ENCODE results near the gene KRTAP5-5. TPM values are rescaled to one million over a fixed set of nuclear protein-coding genes. Genes with fewer than 3 reads are reported as not detected.

KRTAP5-5 gene
- total and polyA plus RNA-seq, 2 experiments from 2014 or later, result not detected

GRCh38 chr11:1669546-1670218 is 40.1 kb downstream of the KRTAP5-5 start:
- no peaks in the 10 kb centered on the region for H3K27me3 ChIP-seq (ENCODE audit: insufficient read depth)
- H3K27ac ChIP-seq (ENCODE audit: low read depth), result no peak overlapping the region
- no peaks in the 10 kb centered on the region for H3K9me2 ChIP-seq (ENCODE audit: insufficient read depth)
- H3K4me2 ChIP-seq, result no peak overlapping the region
- H3K4me1 ChIP-seq (ENCODE audit: insufficient read depth), result no peaks in the 10 kb centered on the region
- Mint-ChIP-seq H3K9me3 (no peaks in the 10 kb centered on the region), H3K27ac (no peak overlapping the region), H3K36me3 (ENCODE audit: low read depth) (no peaks in the 10 kb centered on the region), H3K27me3 (ENCODE audit: insufficient read depth, low read depth, poor library complexity) (peaks cover 12% of the 10 kb centered on the region), H3K4me3 (no peak overlapping the region), H3K4me1 (no peaks in the 10 kb centered on the region)
- ATAC-seq (no peak), DNase-seq (ENCODE audit: low spot score) (no peak)
- H2AFZ ChIP-seq, result no peak overlapping the region
- TF ChIP-seq CTCF (conservative IDR thresholded peaks at IDR 0.05; ENCODE audit: low read depth in 2 of 2) (no peak), EZH2phosphoT487 (IDR thresholded peaks at IDR 0.05; ENCODE audit: unreplicated experiment) (no peak), POLR2AphosphoS5 (IDR thresholded peaks at IDR 0.05; ENCODE audit: low read depth) (no peak), ETS1 (IDR thresholded peaks at IDR 0.05) (no peak), EZH2 (IDR thresholded peaks at IDR 0.05; ENCODE audit: low read depth, unreplicated experiment) (no peak), ZNF114 (CRISPR knock-in tag; IDR thresholded peaks at IDR 0.05) (no peak), ZNF331 (CRISPR knock-in tag; IDR thresholded peaks at IDR 0.05; ENCODE audit: low read depth) (no peak), CREB1 (CRISPR knock-in tag; IDR thresholded peaks at IDR 0.05; ENCODE audit: low read depth) (no peak), STAT1 (IDR thresholded peaks at IDR 0.05; ENCODE audit: unreplicated experiment) (no peak), JUNB (IDR thresholded peaks at IDR 0.05; ENCODE audit: unreplicated experiment) (no peak), NANOG (IDR thresholded peaks at IDR 0.05; ENCODE audit: borderline replicate concordance) (no peak)
- TF ChIP-seq, protein P1, sequence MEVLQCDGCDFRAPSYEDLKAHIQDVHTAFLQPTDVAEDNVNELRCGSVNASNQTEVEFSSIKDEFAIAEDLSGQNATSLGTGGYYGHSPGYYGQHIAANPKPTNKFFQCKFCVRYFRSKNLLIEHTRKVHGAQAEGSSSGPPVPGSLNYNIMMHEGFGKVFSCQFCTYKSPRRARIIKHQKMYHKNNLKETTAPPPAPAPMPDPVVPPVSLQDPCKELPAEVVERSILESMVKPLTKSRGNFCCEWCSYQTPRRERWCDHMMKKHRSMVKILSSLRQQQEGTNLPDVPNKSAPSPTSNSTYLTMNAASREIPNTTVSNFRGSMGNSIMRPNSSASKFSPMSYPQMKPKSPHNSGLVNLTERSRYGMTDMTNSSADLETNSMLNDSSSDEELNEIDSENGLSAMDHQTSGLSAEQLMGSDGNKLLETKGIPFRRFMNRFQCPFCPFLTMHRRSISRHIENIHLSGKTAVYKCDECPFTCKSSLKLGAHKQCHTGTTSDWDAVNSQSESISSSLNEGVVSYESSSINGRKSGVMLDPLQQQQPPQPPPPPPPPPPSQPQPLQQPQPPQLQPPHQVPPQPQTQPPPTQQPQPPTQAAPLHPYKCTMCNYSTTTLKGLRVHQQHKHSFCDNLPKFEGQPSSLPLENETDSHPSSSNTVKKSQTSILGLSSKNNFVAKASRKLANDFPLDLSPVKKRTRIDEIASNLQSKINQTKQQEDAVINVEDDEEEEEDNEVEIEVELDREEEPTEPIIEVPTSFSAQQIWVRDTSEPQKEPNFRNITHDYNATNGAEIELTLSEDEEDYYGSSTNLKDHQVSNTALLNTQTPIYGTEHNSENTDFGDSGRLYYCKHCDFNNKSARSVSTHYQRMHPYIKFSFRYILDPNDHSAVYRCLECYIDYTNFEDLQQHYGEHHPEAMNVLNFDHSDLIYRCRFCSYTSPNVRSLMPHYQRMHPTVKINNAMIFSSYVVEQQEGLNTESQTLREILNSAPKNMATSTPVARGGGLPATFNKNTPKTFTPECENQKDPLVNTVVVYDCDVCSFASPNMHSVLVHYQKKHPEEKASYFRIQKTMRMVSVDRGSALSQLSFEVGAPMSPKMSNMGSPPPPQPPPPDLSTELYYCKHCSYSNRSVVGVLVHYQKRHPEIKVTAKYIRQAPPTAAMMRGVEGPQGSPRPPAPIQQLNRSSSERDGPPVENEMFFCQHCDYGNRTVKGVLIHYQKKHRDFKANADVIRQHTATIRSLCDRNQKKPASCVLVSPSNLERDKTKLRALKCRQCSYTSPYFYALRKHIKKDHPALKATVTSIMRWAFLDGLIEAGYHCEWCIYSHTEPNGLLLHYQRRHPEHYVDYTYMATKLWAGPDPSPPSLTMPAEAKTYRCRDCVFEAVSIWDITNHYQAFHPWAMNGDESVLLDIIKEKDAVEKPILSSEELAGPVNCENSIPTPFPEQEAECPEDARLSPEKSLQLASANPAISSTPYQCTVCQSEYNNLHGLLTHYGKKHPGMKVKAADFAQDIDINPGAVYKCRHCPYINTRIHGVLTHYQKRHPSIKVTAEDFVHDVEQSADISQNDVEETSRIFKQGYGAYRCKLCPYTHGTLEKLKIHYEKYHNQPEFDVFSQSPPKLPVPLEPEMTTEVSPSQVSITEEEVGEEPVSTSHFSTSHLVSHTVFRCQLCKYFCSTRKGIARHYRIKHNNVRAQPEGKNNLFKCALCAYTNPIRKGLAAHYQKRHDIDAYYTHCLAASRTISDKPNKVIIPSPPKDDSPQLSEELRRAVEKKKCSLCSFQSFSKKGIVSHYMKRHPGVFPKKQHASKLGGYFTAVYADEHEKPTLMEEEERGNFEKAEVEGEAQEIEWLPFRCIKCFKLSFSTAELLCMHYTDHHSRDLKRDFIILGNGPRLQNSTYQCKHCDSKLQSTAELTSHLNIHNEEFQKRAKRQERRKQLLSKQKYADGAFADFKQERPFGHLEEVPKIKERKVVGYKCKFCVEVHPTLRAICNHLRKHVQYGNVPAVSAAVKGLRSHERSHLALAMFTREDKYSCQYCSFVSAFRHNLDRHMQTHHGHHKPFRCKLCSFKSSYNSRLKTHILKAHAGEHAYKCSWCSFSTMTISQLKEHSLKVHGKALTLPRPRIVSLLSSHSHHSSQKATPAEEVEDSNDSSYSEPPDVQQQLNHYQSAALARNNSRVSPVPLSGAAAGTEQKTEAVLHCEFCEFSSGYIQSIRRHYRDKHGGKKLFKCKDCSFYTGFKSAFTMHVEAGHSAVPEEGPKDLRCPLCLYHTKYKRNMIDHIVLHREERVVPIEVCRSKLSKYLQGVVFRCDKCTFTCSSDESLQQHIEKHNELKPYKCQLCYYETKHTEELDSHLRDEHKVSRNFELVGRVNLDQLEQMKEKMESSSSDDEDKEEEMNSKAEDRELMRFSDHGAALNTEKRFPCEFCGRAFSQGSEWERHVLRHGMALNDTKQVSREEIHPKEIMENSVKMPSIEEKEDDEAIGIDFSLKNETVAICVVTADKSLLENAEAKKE (CRISPR knock-in tag; IDR thresholded peaks at IDR 0.05), result no peak
- TF ChIP-seq, protein P2, sequence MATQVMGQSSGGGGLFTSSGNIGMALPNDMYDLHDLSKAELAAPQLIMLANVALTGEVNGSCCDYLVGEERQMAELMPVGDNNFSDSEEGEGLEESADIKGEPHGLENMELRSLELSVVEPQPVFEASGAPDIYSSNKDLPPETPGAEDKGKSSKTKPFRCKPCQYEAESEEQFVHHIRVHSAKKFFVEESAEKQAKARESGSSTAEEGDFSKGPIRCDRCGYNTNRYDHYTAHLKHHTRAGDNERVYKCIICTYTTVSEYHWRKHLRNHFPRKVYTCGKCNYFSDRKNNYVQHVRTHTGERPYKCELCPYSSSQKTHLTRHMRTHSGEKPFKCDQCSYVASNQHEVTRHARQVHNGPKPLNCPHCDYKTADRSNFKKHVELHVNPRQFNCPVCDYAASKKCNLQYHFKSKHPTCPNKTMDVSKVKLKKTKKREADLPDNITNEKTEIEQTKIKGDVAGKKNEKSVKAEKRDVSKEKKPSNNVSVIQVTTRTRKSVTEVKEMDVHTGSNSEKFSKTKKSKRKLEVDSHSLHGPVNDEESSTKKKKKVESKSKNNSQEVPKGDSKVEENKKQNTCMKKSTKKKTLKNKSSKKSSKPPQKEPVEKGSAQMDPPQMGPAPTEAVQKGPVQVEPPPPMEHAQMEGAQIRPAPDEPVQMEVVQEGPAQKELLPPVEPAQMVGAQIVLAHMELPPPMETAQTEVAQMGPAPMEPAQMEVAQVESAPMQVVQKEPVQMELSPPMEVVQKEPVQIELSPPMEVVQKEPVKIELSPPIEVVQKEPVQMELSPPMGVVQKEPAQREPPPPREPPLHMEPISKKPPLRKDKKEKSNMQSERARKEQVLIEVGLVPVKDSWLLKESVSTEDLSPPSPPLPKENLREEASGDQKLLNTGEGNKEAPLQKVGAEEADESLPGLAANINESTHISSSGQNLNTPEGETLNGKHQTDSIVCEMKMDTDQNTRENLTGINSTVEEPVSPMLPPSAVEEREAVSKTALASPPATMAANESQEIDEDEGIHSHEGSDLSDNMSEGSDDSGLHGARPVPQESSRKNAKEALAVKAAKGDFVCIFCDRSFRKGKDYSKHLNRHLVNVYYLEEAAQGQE (IDR thresholded peaks at IDR 0.05; ENCODE audit: unreplicated experiment), result no peak
- H3K4me3 ChIP-seq, result no peak overlapping the region
- H3K79me2 ChIP-seq (replicated peaks; ENCODE audit: insufficient read depth), result no peaks in the 10 kb centered on the region
- H3K36me3 ChIP-seq (ENCODE audit: insufficient read depth), result no peaks in the 10 kb centered on the region
- H3F3A ChIP-seq (replicated peaks; ENCODE audit: low read depth), result no peaks in the 10 kb centered on the region
- no peaks in the 10 kb centered on the region for H4K20me1 ChIP-seq (replicated peaks; ENCODE audit: insufficient read depth)
